Measurements from ENCODE around the gene ONECUT1.
A peak's percentile ranks its signal among the peaks of the same experiment; 100 is the strongest.

ONECUT1 gene

DNA sequence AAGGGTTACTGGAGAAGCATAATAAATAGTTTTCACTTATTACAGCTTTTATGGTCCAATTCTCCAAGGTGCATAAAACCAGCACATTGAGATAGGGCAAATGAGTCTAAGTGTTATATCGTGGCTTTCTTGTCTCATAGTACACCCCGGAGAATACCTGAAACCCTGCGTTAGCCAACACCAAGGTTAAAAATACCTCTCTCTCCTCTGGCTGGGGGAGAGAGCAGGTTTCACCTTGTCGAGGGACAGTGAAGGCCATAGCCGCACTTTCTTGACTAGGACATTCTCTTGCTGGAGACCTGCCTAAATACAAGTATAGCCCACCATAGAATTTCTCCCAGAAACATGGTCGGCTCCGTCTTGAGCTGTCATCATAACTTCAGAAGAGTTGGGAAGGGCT, 59.5 kb downstream of the ONECUT1 start:
- DNase-seq = no peak

DNA sequence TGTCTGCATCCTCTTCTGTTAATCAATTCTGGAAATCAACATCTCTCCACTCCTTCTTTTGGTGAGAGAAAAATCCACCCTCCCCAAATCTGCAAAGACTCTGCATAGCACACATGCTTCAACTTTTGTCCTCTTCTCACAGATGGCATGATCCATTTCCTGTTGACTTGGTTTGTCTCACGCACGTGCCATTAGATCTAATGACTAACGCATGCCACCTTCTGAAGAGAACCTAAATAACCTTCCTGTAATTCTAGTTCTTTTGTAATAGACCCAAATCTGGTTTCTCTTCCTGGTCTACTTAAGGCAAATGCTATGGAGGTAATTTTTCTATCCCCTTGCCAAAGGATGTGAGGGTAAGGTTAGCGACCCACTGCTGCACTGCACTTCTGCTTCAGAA, 60.0 kb downstream of the ONECUT1 start:
- peak; percentile 59 for DNase-seq

DNA sequence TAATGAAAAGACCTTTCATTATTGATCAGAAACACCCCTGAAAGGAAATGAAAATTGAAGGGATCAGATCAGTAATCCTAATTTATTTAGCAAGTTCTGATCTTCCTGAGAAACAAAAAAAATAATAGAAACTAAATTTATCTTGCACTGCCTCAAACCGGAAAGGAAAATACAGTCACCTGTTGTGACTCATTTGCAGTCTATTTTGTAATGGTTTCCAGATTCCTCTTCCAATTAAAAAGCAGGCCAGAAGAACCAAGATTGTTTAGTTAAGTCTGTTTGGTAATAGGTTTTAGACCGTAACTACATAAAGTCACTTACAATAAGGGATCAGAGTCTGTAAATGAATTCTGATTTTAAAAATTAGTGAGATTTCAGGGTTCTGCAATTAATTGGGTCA, 61.2 kb downstream of the ONECUT1 start:
- peak; percentile 16 for DNase-seq

DNA sequence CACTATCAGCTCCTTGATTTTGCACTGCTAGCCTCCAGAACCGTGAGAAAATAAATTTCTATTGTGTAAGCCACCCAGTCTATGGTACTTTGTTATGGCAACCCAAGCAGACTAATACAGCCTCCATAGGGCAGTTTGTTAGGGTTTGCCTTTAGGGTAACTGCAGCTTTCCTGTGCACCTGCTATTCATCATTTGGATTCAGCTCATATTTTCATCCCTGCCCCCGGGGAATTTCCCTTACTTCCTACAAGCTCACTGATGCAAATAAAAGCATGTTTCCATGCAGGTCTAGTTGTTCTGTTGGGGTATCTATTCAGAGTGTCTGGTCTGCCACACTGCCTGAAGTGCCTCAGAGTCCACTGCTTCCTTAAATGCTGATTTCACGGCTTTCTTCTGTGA, 62.3 kb downstream of the ONECUT1 start:
- no peak for DNase-seq

DNA sequence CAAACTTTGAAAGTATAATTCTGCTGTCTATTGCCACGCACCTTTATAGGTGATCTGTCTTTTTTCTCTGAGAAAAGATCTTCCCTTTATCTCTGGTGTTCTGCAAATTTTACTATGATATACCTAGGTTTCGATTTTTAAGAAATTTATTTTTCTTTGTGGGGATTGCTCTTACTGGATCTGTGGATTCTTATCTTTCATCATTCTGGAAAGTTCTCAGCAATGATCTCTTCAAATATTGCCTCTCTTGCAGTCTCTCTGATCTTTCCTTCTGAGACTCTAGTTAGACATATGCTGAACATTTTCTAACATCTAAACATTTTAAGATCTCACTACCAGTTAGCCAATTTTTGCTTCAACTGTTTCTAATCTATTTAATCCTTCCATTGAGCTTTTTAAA, 63.9 kb downstream of the ONECUT1 start:
- no peak for DNase-seq

DNA sequence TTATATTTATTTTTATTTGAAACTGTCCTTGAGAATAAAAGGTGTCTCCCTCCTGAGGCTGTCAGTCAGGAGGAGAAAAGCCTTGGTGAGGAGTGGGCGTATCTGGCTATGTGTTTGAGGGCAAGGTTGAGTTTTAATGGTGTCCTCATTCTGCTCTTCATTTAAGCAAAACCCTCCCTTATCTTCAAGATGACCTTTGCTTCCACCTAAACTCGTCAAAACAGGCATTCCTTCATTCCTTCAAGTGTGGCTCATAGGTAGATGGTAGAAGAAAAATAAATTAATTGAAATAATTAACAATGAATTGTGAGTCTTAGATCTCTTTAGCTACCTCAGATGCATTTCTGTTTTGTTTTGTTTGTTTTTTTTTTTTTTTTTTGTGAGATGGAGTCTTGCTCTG, 71.6 kb downstream of the ONECUT1 start:
- no peak for DNase-seq

DNA sequence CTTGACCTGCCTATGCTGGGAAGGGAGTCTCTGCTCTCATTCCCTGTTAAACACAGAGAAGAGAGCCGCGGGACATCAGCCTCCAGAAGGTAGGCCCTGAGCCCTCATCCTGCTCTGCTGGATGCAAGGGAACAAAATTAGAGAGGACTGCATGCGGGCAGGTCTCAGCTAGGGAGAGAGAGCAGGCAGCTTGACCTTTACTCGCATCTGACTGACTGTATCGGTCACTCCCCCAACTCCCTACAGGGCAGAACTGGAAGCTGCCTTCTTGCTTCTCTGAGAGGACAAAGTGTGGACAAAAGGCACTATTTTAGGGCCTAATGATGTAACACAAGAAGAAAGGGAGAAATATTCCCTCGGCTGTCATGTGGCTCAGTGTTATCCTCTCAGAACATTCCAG, 72.2 kb downstream of the ONECUT1 start:
- DNase-seq = no peak

DNA sequence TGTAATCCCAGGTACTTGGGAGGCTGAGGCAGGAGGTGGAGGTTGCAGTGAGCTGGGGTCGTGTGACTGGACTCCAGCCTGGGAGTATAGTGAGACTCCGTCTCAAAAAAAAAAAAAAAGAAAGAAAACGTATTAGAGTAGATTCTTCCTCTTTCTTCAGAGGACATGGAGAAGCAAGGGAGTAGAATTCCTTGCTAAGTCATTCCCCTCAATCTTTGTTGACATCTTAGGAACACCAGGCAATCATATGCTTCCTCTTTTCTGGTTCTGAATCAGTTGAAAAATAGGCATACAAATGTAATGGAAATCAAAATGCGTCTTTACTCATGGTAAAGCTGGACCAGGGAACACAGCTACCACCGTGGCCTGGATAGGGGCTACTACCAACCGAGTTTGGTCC, 72.7 kb downstream of the ONECUT1 start:
- DNase-seq = no peak

DNA sequence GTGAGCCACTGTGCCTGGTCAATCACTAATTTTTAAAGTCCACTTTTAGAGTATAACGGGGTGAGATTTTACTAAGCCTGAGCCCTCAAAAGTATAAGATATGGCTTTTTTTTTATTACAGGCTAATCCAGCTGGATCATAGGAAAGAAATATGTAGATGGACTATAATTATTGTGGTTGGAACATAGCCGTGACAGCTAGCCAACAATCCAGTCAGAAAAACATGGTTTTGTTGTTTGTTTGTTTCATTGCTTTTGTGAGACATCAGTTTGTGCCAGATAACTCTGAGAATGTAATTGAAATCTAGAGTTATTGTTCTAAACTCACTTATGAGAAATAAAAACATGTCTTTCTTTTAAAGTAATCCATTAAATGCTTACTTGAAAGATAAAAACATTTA, 73.6 kb downstream of the ONECUT1 start:
- no peak for DNase-seq

DNA sequence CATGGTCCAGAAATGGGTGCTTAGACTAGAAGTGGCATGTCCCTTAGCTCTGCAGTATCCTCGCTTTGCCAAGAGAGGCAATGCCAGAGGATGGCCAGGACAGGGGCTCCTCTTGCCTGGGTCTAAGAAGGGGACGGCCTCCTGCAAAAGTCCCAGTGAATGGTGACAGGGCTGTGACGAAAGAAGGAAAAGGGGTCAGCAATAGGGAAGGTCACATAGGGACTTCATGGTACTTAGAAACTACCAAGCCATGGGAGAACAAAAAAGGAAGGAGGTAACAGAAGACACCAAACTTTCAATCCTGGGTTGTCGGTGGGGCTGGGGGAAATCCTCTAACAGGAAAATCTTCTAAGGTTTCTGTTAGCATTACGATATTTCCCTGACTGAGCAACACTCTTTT, 74.7 kb downstream of the ONECUT1 start:
- DNase-seq = no peak

DNA sequence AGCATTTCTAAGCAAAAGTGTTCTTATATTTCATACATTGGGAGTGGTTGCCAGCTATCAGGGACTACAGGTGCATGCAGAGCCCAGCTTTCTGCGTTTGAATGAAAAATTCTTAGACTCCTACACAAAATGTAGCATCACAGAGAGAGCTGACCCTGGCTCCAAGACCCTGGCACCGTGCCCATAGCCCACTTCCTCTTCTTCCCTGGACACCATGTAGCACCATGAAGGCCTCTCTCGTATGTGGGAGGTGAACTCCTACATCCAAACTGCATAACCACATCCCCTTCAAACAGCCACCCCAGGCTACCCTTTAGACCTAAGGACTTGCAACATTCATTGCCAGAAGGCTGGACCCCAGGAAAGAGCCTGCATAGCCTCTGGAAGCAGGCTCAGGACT, 75.2 kb downstream of the ONECUT1 start:
- DNase-seq = no peak

DNA sequence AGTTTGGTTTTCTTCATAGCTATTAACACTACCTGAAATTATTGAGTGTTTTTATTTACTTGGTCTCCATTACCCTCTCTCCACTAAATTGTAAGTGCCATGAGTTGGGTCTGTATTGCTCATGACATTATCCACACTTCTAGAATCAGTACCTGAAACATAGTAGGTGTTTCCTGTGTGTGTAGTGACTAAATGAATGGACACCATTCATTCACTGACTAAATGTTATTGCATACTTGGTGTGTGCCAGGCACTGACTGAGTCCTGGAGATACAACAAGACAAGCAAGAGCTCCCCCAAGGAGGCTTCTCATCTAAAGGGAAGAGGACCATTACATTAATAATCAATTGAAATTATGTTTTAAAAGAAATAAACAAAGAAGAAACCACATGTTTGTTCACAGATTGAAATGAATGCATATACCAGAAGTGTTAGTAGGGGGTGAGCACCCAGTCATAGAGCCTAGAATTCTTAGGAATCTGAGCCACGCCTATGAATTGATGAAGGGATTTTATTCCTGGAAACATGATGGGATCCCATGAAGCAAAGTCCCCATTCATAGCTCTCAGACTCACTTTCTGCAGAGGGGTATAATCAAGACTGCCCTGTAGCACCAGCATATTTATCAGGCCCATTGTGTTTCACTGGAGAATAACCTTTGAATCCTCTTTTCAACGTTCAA, 79.3 kb downstream of the ONECUT1 start:
- DNase-seq = no peak

DNA sequence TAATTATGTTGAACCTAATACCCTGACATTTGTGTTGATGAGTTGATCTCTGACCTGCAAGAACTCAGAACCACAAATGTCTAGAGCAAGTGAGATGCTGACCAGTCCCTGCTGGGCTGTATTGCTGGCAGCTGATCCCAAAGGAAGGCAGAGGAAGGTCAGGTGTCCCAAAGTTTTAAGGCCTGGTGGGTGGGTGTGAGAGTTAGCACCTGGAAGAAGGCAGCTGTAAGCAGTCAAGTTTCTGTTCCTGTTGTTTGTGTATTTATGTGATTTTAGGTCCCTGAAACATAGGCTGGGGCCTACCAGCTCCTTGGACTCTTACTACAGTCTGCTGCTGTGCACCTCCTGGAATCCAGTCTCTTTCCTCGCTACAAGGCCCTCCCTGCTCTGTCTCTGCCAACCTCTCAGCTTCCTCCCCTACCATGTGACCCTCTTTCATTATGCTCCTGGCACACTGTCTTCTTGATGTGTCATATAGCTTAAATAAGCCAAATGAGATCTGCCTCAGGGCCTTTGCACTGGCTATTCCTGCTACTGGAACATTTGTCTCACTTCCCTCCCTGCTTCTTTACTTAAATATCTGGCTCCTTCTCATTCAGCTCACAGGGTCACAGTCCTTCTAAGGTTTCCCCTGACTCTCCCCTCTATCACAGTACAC, 80.0 kb downstream of the ONECUT1 start:
- no peak for DNase-seq

DNA sequence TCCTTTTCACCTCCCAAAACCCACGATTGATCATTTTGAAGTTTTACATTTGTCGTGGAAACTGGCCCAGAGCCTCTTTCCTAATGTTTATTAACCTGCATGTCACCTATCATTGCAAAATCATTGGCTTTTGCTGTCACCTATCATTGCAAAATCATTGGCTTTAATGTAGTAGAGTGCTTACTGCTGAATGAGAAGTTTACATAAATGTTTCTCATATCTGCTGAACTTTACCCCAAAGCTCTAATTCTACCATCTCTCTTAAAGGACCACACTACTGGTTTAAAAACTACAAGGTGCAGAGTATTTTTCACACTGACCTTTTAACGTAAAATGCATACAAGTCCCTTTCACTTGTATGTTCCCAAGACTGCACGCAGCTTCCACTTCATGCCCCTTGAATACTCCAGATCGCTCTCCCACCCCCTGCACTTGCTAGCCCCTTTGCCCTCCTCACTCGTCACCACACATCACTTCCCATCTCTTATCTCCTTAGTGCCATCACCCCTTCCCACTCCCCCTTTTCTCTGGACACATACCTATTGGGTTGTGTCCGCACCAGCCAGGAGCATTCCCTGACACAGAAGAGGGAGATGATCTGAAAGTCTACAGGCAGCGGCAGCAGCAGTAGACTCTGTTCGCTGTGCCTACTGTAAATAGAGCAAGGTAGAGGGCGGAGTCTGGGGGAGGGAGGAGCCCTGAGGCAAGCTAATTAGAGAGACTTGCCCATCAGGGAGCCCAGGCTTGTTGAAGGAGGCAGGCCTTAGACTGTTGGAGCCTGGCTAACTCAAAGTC, 80.8 kb downstream of the ONECUT1 start:
- DNase-seq = no peak
